ENCODE measurements around the gene F2.

The F2 gene

GRCh38 chr11:46718155-46719019 lies 626 bp upstream of the F2 start:
- DNase-seq (ENCODE audit: low spot score) = no peak

- DNase-seq (ENCODE audit: low spot score) = no peak
Observed at GRCh38 chr11:46719543-46720218, 668 bp downstream of the F2 start.

GRCh38 chr11:46721286-46721685 lies 2.3 kb downstream of the F2 start:
- no peak for DNase-seq (ENCODE audit: low spot score)

GRCh38 chr11:46722566-46723358 lies 3.7 kb downstream of the F2 start:
- no peak for DNase-seq (ENCODE audit: low spot score)

GRCh38 chr11:46723359-46723680 lies 4.3 kb downstream of the F2 start:
- DNase-seq (ENCODE audit: low spot score) = no peak

GRCh38 chr11:46724088-46724487 lies 5.1 kb downstream of the F2 start:
- no peak for DNase-seq (ENCODE audit: low spot score)

- no peak for DNase-seq (ENCODE audit: low spot score)
Observed at GRCh38 chr11:46725338-46726205, 6.6 kb downstream of the F2 start.

- no peak for DNase-seq (ENCODE audit: low spot score)
Observed at GRCh38 chr11:46726206-46726862, 7.3 kb downstream of the F2 start.

- DNase-seq (ENCODE audit: low spot score) = no peak
Observed at GRCh38 chr11:46727952-46728658, 9.1 kb downstream of the F2 start.

- DNase-seq (ENCODE audit: low spot score) = no peak
Observed at GRCh38 chr11:46728659-46729040, 9.6 kb downstream of the F2 start.

GRCh38 chr11:46729110-46730027 lies 10.4 kb downstream of the F2 start:
- DNase-seq (ENCODE audit: low spot score) = no peak

- no peak for DNase-seq (ENCODE audit: low spot score)
Observed at GRCh38 chr11:46731545-46731944, 12.5 kb downstream of the F2 start.

- DNase-seq (ENCODE audit: low spot score) = no peak
Observed at GRCh38 chr11:46733234-46733633, 14.2 kb downstream of the F2 start.

GRCh38 chr11:46736146-46736545 lies 17.1 kb downstream of the F2 start:
- no peak for DNase-seq (ENCODE audit: low spot score)

GRCh38 chr11:46736615-46737014 lies 17.6 kb downstream of the F2 start:
- no peak for DNase-seq (ENCODE audit: low spot score)

- DNase-seq (ENCODE audit: low spot score) = no peak
Observed at GRCh38 chr11:46737699-46738098, 18.7 kb downstream of the F2 start.

- DNase-seq (ENCODE audit: low spot score) = no peak
Observed at GRCh38 chr11:46738887-46739286, 19.9 kb downstream of the F2 start.

- DNase-seq (ENCODE audit: low spot score) = no peak
Observed at GRCh38 chr11:46741600-46742484, 22.8 kb downstream of the F2 start.

- DNase-seq (ENCODE audit: low spot score) = no peak
Observed at GRCh38 chr11:46743043-46743442, 24.0 kb downstream of the F2 start.
